ENCODE results near the gene TRMT1.

TRMT1 gene

DNA sequence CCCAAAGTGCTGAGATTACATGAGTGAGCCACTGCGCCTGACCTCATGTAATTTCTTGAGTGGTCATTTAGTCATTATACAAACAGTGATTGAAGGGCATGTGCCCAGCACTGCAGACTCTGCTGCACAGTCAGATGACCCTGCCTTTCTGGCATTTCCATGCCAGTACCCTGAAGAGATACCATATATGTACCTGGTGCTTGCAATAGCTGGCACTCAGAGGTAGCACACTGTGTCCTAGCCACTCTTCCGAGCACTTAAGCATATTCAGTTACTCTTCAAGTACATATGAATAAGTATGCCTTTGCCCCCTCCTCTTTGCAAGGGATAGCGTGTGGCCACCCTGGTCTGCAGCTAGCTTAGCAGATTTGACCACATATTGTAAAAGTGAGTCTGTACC is 18.1 kb upstream of the TRMT1 start:
- Histone ChIP-seq H3K4me3 (replicated peaks; ENCODE audit: insufficient read depth, low read length) (no peak overlapping the region), H3K27ac (replicated peaks) (no peak overlapping the region), H3K27me3 (ENCODE audit: insufficient read depth, poor library complexity, severe bottlenecking) (no peaks in the 10 kb centered on the region)
- DNase-seq (ENCODE audit: low read depth in 1 of 2, low spot score in 1 of 2): no peak
- TF ChIP-seq GABPA (IDR thresholded peaks at IDR 0.05; ENCODE audit: low read depth) (no peak), POLR2AphosphoS5 (IDR thresholded peaks at IDR 0.05; ENCODE audit: low read depth) (no peak), SPI1 (IDR thresholded peaks at IDR 0.05; ENCODE audit: borderline replicate concordance, low read depth) (no peak), CTCF (IDR thresholded peaks at IDR 0.05; ENCODE audit: insufficient read depth, low read length) (no peak)
- TF ChIP-seq, protein P1, sequence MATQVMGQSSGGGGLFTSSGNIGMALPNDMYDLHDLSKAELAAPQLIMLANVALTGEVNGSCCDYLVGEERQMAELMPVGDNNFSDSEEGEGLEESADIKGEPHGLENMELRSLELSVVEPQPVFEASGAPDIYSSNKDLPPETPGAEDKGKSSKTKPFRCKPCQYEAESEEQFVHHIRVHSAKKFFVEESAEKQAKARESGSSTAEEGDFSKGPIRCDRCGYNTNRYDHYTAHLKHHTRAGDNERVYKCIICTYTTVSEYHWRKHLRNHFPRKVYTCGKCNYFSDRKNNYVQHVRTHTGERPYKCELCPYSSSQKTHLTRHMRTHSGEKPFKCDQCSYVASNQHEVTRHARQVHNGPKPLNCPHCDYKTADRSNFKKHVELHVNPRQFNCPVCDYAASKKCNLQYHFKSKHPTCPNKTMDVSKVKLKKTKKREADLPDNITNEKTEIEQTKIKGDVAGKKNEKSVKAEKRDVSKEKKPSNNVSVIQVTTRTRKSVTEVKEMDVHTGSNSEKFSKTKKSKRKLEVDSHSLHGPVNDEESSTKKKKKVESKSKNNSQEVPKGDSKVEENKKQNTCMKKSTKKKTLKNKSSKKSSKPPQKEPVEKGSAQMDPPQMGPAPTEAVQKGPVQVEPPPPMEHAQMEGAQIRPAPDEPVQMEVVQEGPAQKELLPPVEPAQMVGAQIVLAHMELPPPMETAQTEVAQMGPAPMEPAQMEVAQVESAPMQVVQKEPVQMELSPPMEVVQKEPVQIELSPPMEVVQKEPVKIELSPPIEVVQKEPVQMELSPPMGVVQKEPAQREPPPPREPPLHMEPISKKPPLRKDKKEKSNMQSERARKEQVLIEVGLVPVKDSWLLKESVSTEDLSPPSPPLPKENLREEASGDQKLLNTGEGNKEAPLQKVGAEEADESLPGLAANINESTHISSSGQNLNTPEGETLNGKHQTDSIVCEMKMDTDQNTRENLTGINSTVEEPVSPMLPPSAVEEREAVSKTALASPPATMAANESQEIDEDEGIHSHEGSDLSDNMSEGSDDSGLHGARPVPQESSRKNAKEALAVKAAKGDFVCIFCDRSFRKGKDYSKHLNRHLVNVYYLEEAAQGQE (IDR thresholded peaks at IDR 0.05; ENCODE audit: insufficient replicate concordance, low read depth): no peak

GRCh38 chr19:13133241-13133870 is 16.8 kb upstream of the TRMT1 start:
- no peaks in the 10 kb centered on the region for H3K27me3 ChIP-seq (ENCODE audit: insufficient read depth, poor library complexity, severe bottlenecking)
- H3K27ac ChIP-seq (replicated peaks): no peak overlapping the region
- TF ChIP-seq GABPA (IDR thresholded peaks at IDR 0.05; ENCODE audit: low read depth): no peak
- no peak for TF ChIP-seq SPI1 (IDR thresholded peaks at IDR 0.05; ENCODE audit: borderline replicate concordance, low read depth)
- TF ChIP-seq CTCF (IDR thresholded peaks at IDR 0.05; ENCODE audit: insufficient read depth, low read length): no peak
- no peak for TF ChIP-seq POLR2AphosphoS5 (IDR thresholded peaks at IDR 0.05; ENCODE audit: low read depth)
- TF ChIP-seq, protein P1 (IDR thresholded peaks at IDR 0.05; ENCODE audit: insufficient replicate concordance, low read depth): no peak
- DNase-seq (ENCODE audit: low read depth in 1 of 2, low spot score in 1 of 2): no peak
- H3K4me3 ChIP-seq (replicated peaks; ENCODE audit: insufficient read depth, low read length): no peak overlapping the region

DNA sequence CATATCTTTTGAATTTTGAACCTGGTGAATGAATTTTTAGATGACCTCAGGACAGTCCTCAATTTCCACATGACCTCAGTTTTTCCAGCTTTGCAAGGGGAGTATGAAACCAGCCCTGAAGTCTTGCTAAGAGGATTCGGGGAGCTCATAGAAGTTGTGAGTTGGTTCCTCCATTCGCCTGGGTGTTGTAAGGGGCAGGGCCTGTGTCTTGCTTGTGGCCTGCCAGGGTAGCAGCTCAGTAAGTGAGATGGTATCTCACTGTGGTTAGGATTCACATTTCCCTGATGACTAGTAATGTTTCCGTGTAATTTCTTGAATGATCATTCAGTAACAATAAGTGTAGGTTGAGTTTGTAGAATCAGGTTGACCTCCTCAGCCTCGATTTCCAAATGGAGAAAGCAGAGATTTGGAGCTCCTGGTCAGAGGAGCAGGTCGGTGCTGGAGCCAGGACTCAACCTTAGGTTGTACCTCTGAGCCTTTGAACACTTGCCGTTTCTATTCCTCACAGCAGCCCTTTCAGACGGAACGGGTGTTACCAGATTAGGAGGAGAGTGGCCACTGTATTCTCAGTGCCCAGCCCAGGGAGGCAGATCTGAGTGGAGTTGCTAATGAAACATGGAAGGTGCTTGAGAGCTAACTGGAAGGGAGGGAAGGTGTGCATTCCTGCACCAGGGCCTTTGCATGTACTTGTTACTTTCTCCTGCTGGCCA is 16.1 kb upstream of the TRMT1 start:
- H3K4me3 ChIP-seq (replicated peaks; ENCODE audit: insufficient read depth, low read length): no peak overlapping the region
- H3K27ac ChIP-seq (replicated peaks): no peak overlapping the region; the same call in 1 of the 2 replicates
- peak in 1 of 2 experiments; percentile 56 for DNase-seq (ENCODE audit: low read depth in 1 of 2, low spot score in 1 of 2)
- no peaks in the 10 kb centered on the region for H3K27me3 ChIP-seq (ENCODE audit: insufficient read depth, poor library complexity, severe bottlenecking)
- TF ChIP-seq SPI1 (IDR thresholded peaks at IDR 0.05; ENCODE audit: borderline replicate concordance, low read depth): no peak
- no peak for TF ChIP-seq GABPA (IDR thresholded peaks at IDR 0.05; ENCODE audit: low read depth)
- TF ChIP-seq CTCF (IDR thresholded peaks at IDR 0.05; ENCODE audit: insufficient read depth, low read length): no peak
- TF ChIP-seq, protein P1 (IDR thresholded peaks at IDR 0.05; ENCODE audit: insufficient replicate concordance, low read depth): no peak
- no peak for TF ChIP-seq POLR2AphosphoS5 (IDR thresholded peaks at IDR 0.05; ENCODE audit: low read depth)

Data from HL-60 (cell line).